NAMALWA (cell line): ENCODE measurements around the gene MRAP.
"Not testable (repeated sequence)": the region's sequence is repeated elsewhere in the genome, so short reads cannot be mapped to it uniquely, and the experiment has no call there.

Experiments
- DNase-seq: peaks from one replicate; pipeline ENCODE4 v3.0.0-alpha.2; 2015; ENCODE audit warnings: low spot score

The MRAP gene

GRCh38 chr21:32300117-32300681, 1.5 kb downstream of the MRAP start:
- no peak for DNase-seq

GRCh38 chr21:32301596-32301995, 2.9 kb downstream of the MRAP start:
- no peak for DNase-seq

GRCh38 chr21:32302560-32302959, 3.9 kb downstream of the MRAP start:
- no peak for DNase-seq

- no peak for DNase-seq
These were observed 4.7 kb downstream of the MRAP start for GRCh38 chr21:32303385-32303784.

GRCh38 chr21:32304998-32305397, 6.3 kb downstream of the MRAP start:
- DNase-seq, result no peak

GRCh38 chr21:32306021-32306780, 7.5 kb downstream of the MRAP start:
- no peak for DNase-seq

GRCh38 chr21:32307706-32308105, 9.1 kb downstream of the MRAP start:
- DNase-seq, result no peak

- DNase-seq, result no peak
These were observed 10.0 kb downstream of the MRAP start for GRCh38 chr21:32308696-32309095.

GRCh38 chr21:32309906-32310460, 11.3 kb downstream of the MRAP start:
- no peak for DNase-seq

GRCh38 chr21:32310976-32311375, 12.3 kb downstream of the MRAP start:
- DNase-seq, result not testable (repeated sequence)

- DNase-seq, result no peak
These were observed 13.0 kb downstream of the MRAP start for GRCh38 chr21:32311621-32312020.

- DNase-seq, result no peak
These were observed 13.7 kb downstream of the MRAP start for GRCh38 chr21:32312326-32312725.

- DNase-seq, result no peak
These were observed 14.3 kb downstream of the MRAP start for GRCh38 chr21:32312976-32313375.

- DNase-seq, result no peak
These were observed 16.2 kb downstream of the MRAP start for GRCh38 chr21:32314806-32315205.

- no peak for DNase-seq
These were observed 17.0 kb downstream of the MRAP start for GRCh38 chr21:32315511-32316281.

GRCh38 chr21:32316361-32317215, 17.9 kb downstream of the MRAP start:
- DNase-seq, result no peak

- DNase-seq, result no peak
These were observed 19.1 kb downstream of the MRAP start for GRCh38 chr21:32317726-32318125.

GRCh38 chr21:32319012-32319411, 20.4 kb downstream of the MRAP start:
- no peak for DNase-seq

- DNase-seq, result no peak
These were observed 21.4 kb downstream of the MRAP start for GRCh38 chr21:32320059-32320458.

GRCh38 chr21:32320726-32321125, 22.1 kb downstream of the MRAP start:
- no peak for DNase-seq

GRCh38 chr21:32321480-32321879, 22.8 kb downstream of the MRAP start:
- DNase-seq, result no peak

- no peak for DNase-seq
These were observed 23.4 kb downstream of the MRAP start for GRCh38 chr21:32322103-32322502.
